ENCODE measurements around the gene TMEM218.

The TMEM218 gene

DNA sequence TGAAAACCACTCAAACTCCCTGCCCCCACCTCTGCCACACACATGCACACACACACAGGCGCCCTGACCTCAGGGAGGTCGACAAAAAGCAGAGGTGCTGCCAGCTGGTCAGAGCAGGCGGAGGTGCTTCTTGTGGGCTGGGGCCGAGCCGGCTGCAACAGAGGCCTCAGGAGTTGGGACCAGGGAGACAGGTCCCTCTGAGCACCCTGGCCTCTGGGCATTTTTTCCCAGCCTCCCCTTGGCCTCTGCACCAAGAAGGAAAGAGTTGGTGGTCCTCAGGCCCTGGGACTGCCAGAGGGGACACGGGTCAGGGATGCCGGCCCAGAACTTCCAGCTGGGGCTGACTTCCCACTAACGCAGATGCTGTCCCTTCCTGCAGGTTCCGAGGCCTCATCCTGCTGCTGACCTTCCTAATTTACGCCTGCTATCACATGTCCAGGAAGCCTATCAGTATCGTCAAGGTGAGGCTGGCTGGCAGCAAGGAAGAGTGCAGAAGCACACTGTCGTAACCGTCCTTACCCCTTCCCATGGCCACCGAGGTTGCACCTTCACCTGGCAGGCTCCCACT, 35.0 kb downstream of the TMEM218 start (continued):
- TF ChIP-seq, protein P1, sequence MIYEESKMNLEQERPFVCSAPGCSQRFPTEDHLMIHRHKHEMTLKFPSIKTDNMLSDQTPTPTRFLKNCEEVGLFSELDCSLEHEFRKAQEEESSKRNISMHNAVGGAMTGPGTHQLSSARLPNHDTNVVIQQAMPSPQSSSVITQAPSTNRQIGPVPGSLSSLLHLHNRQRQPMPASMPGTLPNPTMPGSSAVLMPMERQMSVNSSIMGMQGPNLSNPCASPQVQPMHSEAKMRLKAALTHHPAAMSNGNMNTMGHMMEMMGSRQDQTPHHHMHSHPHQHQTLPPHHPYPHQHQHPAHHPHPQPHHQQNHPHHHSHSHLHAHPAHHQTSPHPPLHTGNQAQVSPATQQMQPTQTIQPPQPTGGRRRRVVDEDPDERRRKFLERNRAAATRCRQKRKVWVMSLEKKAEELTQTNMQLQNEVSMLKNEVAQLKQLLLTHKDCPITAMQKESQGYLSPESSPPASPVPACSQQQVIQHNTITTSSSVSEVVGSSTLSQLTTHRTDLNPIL (CRISPR knock-in tag; IDR thresholded peaks at IDR 0.05; ENCODE audit: low read depth) = no peak

DNA sequence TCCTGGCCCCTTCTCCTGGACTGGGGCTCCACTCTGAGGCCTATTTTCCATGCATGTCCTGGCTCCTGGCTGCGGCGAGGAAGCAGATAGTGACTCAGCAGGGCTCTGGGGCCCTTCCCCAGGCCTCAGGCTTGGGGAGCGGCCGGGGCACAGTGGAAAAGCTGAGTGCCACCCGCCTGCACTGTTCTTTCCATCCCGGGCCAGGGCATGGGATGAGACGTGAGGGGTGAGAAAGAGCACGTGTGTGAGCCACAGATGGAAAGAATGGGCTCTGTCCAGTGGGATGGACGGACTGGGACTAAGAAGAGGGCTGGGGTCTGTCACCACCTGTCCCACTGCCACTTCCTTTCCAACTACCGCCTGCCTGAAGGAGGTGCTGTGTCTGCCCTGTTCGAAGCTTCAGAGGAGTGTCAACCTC, 35.5 kb downstream of the TMEM218 start:
- no peak; the same call in 2 of the 3 replicates for ATAC-seq
- TF ChIP-seq ESRRG (CRISPR knock-in tag; IDR thresholded peaks at IDR 0.05) = no peak
- no peak for TF ChIP-seq ZNF8 (CRISPR knock-in tag; IDR thresholded peaks at IDR 0.05)
- no peak for TF ChIP-seq ZFP3 (CRISPR knock-in tag; IDR thresholded peaks at IDR 0.05)
- no peak for TF ChIP-seq TOX (CRISPR knock-in tag; IDR thresholded peaks at IDR 0.05; ENCODE audit: borderline replicate concordance)
- TF ChIP-seq ARNTL (CRISPR knock-in tag; IDR thresholded peaks at IDR 0.05; ENCODE audit: borderline replicate concordance, low read depth) = no peak
- TF ChIP-seq OSR1 (CRISPR knock-in tag; IDR thresholded peaks at IDR 0.05) = no peak
- TF ChIP-seq ISL1 (CRISPR knock-in tag; IDR thresholded peaks at IDR 0.05) = no peak

DNA sequence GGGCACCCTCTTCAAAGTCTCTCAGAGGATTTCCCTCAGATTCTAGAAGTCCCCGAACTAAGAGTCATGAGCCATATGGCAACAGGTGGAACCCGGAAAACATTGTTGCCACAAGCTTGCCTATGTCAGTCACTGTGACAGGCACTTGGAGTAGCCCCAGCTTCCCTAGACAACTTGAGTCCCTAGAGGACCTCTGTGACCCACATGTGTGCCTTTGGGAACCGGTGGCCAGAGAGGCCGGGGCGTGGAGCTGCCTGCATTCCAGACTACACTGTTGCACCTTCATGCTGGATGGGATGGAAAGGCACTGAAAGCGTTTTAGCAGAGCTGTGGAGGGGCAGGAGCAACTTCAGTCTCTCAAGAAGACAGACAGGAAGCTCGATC, 36.2 kb downstream of the TMEM218 start:
- no peak for ATAC-seq
- TF ChIP-seq BACH2 (CRISPR knock-in tag; IDR thresholded peaks at IDR 0.05; ENCODE audit: borderline replicate concordance) (no peak), ESRRG (CRISPR knock-in tag; IDR thresholded peaks at IDR 0.05) (no peak), CSDC2 (CRISPR knock-in tag; IDR thresholded peaks at IDR 0.05) (no peak)

DNA sequence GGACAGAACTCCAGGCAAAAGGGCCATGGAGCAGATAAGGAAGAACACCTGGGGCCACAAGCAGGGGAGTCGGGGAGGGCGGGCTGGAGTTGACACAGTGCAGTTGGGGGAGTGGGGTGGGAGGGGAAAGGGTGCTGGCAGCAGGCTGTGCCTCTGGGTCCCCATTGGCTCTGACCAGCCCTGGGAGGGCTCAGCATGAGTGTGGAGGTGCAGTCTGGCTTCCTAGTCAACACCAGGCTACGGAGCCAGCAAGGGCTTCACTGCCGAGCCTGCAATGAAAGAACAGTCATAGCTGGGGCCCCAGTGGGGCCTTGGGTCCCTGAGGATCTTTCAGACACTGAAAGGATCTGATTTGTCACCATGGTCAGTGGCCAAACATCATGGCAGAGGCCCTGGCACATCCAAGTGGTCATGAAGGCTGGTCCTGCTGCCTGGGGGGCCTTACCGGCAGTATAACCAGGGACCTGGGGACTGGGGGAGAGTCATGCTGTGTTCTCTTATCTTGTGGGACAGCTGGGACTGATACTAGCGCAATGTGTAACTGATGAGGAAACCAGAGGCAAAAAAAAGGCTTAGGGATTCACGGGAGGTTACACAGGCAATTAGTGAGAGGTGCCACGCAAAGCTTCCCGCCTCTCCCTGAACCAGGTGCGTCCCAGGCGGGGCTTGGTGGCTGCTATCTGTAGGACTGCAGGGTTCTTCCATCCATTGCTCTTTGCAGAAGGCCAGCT, 36.8 kb downstream of the TMEM218 start:
- TF ChIP-seq TCF4 (CRISPR knock-in tag; IDR thresholded peaks at IDR 0.05; ENCODE audit: borderline replicate concordance) (no peak), ARNTL (CRISPR knock-in tag; IDR thresholded peaks at IDR 0.05; ENCODE audit: borderline replicate concordance, low read depth) (no peak), TOX (CRISPR knock-in tag; IDR thresholded peaks at IDR 0.05; ENCODE audit: borderline replicate concordance) (no peak)
- no peak for ATAC-seq

DNA sequence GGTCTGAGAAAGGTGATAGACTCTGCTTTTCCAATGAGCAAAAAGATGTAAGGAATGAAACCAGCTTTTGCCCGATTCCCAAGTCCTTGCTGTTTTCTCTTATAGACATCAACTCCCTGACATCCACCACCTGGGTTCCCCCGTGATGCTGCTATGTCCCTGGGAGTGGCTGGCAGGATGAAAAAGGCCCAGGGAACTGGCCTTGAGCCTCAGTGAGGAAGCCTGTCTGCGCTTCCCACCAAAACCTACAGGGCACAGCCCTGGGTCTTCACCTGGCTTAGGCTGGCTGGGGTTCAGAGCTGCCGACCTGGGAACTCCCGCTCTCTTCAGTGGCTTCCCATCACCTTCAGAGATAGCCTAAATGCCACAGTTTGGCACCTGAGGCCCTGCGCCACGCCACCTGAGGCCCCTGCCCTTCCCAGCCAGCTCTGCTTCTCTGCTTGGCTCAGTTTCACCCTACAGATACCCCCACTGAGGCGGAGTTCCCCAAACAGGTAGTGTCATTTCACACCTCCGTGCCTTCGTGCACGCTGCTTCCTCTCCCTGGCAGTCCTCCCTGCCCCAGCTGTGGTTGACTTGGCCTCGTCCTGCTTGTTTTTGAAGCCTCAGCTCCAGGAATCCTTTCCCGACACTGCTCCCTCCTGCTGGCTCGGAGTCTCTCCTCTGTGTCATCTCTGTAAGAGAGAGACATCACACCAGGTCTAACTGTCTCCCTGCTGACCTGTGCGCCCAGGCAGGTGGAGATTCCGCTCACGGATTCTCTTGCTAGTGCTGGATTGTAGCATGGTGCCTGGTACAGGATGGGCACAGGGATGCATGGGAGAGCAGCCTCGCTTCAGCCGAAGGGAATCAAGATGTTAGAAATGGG, 37.6 kb downstream of the TMEM218 start:
- ATAC-seq = no peak

DNA sequence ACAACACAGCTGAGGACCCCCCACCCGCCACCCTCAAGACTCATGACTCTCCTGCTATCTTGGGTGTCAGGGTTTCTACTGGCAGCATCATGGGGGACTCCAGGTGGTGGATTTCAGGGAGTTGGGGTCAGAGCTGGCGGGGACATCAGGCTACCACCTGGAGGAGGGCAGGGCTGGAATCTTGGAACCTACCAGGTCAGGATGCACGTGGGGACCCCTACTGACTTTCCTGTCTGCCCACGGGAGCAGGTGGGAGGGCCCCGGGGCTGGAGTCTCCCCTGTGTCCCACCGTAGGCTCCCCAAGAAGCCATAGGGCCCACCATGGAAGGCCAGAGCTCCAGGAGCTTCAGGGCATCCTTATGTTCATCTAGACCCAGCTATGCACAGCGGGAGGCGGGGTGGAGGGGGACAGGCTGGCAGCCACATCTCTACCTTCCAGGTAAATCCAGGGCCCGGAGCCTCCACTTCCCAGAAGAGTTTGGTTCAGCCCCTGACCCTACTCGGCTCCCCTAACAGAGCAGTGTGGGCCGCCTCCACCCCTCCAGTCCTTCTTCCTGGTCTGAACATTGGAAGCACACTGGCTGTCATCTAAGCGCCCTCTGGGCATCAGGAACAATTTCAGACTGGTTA, 38.4 kb downstream of the TMEM218 start:
- no peak for ATAC-seq
- TF ChIP-seq, protein P2, sequence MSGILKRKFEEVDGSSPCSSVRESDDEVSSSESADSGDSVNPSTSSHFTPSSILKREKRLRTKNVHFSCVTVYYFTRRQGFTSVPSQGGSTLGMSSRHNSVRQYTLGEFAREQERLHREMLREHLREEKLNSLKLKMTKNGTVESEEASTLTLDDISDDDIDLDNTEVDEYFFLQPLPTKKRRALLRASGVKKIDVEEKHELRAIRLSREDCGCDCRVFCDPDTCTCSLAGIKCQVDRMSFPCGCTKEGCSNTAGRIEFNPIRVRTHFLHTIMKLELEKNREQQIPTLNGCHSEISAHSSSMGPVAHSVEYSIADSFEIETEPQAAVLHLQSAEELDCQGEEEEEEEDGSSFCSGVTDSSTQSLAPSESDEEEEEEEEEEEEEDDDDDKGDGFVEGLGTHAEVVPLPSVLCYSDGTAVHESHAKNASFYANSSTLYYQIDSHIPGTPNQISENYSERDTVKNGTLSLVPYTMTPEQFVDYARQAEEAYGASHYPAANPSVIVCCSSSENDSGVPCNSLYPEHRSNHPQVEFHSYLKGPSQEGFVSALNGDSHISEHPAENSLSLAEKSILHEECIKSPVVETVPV (CRISPR knock-in tag; IDR thresholded peaks at IDR 0.05) = no peak

More for the DNA sequence above, 37.6 kb downstream of the TMEM218 start:
- TF ChIP-seq RARB (CRISPR knock-in tag; IDR thresholded peaks at IDR 0.05) (no peak), ZFP3 (CRISPR knock-in tag; IDR thresholded peaks at IDR 0.05) (no peak), ZNF70 (CRISPR knock-in tag; IDR thresholded peaks at IDR 0.05) (no peak), TOX (CRISPR knock-in tag; IDR thresholded peaks at IDR 0.05; ENCODE audit: borderline replicate concordance) (no peak), TCF4 (CRISPR knock-in tag; IDR thresholded peaks at IDR 0.05; ENCODE audit: borderline replicate concordance) (no peak), BACH2 (CRISPR knock-in tag; IDR thresholded peaks at IDR 0.05; ENCODE audit: borderline replicate concordance) (no peak)
- TF ChIP-seq, protein P3, sequence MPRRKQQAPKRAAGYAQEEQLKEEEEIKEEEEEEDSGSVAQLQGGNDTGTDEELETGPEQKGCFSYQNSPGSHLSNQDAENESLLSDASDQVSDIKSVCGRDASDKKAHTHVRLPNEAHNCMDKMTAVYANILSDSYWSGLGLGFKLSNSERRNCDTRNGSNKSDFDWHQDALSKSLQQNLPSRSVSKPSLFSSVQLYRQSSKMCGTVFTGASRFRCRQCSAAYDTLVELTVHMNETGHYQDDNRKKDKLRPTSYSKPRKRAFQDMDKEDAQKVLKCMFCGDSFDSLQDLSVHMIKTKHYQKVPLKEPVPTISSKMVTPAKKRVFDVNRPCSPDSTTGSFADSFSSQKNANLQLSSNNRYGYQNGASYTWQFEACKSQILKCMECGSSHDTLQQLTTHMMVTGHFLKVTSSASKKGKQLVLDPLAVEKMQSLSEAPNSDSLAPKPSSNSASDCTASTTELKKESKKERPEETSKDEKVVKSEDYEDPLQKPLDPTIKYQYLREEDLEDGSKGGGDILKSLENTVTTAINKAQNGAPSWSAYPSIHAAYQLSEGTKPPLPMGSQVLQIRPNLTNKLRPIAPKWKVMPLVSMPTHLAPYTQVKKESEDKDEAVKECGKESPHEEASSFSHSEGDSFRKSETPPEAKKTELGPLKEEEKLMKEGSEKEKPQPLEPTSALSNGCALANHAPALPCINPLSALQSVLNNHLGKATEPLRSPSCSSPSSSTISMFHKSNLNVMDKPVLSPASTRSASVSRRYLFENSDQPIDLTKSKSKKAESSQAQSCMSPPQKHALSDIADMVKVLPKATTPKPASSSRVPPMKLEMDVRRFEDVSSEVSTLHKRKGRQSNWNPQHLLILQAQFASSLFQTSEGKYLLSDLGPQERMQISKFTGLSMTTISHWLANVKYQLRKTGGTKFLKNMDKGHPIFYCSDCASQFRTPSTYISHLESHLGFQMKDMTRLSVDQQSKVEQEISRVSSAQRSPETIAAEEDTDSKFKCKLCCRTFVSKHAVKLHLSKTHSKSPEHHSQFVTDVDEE (CRISPR knock-in tag; IDR thresholded peaks at IDR 0.05) = no peak

All from SK-N-SH treated with all-trans-retinoic acid at 6 μM for 48 hours (cell line).